ENCODE data around the gene SMCO3.

The SMCO3 gene

DNA sequence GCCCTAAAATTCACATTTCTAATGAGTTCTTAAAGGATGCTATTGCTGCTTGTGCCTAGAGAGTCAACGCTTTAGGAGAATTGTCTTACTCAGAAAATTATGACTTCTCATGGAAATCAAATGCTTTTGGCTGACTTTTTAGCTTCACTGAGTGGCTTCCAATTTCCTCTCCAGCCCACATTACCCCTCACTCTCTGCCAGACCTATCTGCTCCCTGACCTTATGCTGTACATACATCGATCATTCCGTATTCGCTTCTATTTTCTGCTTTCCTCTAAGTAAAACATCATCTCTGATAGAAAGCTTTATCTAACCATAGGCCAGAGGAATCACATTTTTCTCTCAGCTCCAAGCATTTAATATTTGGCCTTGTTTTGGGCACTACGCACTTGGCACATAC is 12.5 kb upstream of the SMCO3 start:
- no peak for DNase-seq

DNA sequence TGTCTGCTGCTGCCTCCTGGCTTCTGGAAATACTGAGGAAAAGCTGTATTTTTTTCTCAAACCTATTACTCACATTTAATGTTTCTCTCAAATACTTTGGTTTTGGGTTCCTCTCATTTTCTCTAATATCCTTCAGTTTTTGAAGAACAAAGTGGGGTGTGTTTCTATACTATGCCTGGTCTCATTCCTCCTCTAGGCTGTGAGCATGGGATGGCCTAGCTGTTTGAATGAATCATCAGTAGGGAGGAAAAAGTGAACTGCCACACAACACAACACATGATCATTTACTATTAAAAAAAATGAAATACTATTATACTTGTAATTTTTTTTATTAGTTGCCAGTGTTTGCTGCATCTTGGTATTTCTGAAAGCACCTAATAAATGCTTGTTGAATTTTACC is 11.3 kb upstream of the SMCO3 start:
- no peak for DNase-seq

GRCh38 chr12:14824012-14824634 is 10.1 kb upstream of the SMCO3 start:
- DNase-seq, result no peak

- no peak for DNase-seq
Measured at GRCh38 chr12:14811486-14811885, 2.5 kb downstream of the SMCO3 start.

DNA sequence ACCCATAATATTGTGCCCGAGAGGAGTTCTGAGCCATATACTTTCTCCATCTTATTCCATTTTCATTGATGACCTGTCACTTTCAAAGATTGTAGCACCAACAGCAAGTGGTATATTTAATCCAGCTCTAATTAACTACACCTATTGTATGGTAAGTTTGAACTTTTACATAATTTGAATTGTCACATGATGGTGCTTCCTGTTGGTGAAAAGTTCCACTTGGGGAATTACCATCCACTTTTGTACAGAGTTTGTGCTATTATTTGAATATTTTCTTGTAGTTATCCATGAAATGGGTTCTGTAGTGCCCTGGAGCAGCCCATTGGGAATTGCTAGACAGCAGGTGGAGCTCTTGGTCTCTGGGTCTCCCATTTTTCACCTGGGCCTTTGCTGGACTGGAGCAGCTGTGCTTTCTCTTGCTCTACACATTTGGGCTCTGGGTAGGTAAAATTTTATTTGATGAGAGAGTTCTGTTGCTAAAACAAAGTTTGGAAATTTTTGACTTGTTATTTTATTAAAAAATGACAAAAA is 3.0 kb downstream of the SMCO3 start:
- no peak for DNase-seq

DNA sequence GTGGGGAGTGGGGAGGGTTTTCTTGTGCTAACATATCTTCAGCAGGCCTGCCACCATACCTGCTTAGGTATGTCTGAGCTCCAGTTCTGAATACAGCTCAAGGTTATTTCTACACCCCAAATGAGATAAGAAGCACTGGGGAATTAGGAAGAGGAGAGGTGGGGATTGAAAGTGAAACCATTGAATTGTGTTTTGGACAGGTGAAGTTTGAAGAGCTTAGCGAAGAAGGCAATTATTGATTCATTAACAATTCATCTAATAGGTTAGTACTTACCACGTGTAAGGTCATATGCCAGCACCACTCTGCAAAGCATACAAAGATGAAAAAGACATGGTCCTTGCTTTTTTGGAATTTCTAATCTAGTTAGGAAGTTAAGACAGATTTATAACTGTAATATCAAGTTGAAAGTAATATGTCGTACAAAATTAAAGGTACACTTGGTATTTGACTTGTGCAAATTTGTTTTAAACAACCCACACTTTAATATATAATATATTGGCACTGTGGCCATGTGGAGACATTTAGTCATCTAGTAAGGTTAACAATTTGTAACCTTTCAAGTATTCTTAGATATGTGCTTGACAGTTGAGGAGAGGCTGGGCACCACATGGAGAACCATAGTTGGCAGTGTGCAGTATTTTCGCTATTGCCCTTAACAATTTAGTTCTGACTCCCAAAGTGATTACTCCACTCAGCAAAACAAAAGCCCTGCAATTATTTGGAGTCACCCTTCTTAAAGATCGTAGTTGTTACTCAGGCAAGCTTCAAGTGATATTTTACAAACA is 3.6 kb downstream of the SMCO3 start:
- DNase-seq, result no peak

GRCh38 chr12:14803830-14804160 is 10.2 kb downstream of the SMCO3 start:
- no peak for DNase-seq

- DNase-seq, result peak; percentile 96
Measured at GRCh38 chr12:14803011-14803829, 10.8 kb downstream of the SMCO3 start, which contains the start of the genes C12orf60 and WBP11. C12orf60 (plus strand) TSS chr12:14803670; CDS start chr12:14822936, 19,266 bp downstream. WBP11 (minus strand) TSS chr12:14803478; CDS start chr12:14801383, 2,095 bp downstream.

DNA sequence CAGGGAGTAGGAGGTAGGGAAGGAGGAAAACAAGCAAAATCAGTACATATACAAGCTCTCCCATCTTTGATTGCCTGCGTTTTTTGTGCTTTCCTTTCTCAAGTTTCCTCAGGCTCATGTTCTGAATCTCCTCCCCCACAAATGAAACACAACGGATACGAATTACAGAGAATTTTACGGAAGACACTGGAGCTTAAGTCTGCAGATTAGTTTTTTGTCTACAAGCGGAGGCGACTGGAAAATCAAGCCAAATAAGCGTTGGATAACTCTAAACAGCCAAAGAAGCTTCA is 11.3 kb downstream of the SMCO3 start:
- no peak for DNase-seq

- DNase-seq, result no peak
Measured at GRCh38 chr12:14802247-14802646, 11.7 kb downstream of the SMCO3 start.

DNA sequence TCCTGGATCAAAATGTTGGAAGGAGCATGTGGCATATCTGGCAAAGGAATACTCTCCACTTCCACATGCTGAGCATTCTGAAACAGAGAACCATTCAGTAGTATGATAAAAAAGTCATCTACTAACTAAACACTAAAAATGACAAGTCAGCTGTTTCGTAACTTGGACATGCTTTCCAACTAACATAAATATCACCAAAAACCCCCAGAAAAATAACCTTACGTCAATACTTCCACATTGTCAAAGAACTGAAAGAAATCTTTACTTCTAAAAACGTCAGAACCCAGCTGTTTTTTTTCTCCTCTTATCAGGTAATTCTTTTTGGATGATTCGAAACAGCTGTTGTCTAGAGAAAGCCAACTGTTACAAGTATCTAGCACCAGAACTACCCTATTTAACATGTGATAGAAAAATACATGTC is 18.9 kb downstream of the SMCO3 start:
- DNase-seq, result no peak

GRCh38 chr12:14785568-14785967 is 28.4 kb downstream of the SMCO3 start:
- no peak for DNase-seq

DNA sequence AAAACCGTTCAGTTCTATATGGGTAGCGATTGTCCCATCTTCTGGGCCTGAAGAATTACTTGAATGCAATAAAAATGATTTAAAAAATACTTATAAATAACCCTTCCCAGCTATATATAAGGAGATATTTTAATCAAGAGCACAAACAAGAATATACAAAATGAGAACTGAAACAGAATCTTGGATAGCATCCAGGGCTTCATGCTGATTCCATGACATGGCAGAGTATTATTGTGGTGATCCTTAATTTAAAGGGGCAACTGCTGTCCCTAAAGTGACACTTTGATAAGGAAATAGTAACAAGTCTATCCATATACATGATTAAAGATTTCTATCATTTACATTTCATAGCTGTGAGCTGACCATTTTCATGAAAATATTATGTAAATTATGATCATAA is 29.5 kb downstream of the SMCO3 start:
- no peak for DNase-seq

GRCh38 chr12:14782756-14783155 is 31.2 kb downstream of the SMCO3 start:
- no peak for DNase-seq

DNA sequence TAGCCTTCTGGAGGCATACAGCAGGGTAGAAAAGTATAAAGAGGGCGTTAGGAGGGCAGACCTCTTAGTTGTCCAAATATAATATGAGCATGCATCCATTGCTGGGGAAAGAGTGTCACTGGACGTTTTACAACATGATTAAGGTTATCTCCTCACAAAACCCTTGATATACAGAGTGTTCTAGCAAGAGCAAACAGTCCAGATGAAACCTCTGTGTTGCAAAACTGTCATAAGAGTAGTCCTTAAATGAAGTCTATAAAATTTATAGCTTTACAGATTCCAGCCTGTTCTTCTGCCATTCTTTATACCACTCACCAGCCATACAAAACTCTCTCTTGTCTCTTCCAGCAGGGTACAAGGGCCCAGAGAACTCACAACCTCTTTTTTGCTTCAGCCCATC is 32.4 kb downstream of the SMCO3 start:
- no peak for DNase-seq

- DNase-seq, result no peak
Measured at GRCh38 chr12:14780859-14781258, 33.1 kb downstream of the SMCO3 start.

- no peak for DNase-seq
Measured at GRCh38 chr12:14779834-14780233, 34.1 kb downstream of the SMCO3 start.

GRCh38 chr12:14777271-14777670 is 36.7 kb downstream of the SMCO3 start:
- DNase-seq, result no peak

- DNase-seq, result no peak
Measured at GRCh38 chr12:14776236-14776961, 37.6 kb downstream of the SMCO3 start.

DNA sequence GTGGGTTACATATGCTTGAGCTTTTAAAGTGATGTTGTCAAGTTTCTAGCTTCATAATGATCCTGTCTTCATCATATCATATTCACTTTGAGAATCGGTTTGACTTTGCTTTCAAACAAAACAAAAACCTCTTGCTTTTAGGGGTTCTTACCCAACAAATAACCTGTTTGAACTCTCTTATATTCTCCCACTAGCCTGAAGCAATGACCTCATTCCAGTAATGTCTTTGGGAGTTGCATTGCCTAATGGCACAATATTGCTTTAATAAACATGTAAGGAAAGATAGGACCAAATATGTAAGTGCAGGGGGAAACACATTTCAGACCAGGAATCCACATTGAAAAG is 38.4 kb downstream of the SMCO3 start:
- no peak for DNase-seq

DNA sequence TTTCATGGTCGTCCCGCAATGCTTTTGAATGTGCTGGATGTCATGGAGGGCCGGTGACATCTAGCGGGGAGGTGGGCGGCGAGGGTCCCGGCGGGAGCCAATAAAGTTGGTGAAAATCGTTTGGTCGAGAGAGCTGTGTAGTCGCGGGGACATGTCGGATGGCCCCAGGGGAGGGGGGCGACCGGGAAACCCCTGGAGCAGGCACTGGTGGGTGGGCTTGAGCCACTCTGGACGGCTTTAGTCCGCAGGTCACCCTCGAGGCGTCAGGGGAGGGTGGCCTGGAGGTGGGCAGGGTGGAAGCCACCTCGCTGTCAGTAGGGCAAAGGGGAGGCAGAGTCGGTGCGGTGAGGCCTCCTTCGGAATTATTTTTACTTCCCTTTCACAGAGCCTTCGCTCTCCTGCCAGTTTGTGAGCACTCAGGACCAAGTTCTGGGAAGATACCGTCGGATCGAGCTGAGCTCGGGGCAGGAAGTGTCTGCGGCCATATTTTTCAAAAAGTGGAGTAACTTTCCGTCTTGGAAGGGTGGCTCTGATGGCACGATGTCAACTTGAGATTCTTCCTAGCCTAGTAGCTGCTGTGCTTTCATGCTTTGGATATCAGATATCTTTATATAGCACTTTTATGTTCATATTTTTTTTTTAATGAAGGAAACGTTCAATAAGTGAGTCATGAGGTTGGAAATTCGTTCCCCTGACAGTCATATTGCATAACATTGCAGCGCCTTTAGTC is 38.9 kb downstream of the SMCO3 start:
- peak; percentile 69 for DNase-seq
